ENCODE data around the gene LDB3. TPM values are rescaled to one million over a fixed set of nuclear protein-coding genes. Genes with fewer than 3 reads are reported as not detected.

The LDB3 gene
- total and polyA plus RNA-seq, 9 of the 15 experiments (the other 6 are each of a cell fraction or from before 2014, with no cell fraction given) = 0.03 TPM; not detected in 8

GRCh38 chr10:86710987-86711512 lies 42.7 kb downstream of the LDB3 start (continued):
- TF ChIP-seq ESRRA (IDR thresholded peaks at IDR 0.05; ENCODE audit: borderline replicate concordance, low read depth) (peak; percentile 23; the same call in 1 of the 2 replicates), STAT5B (CRISPR knock-in tag; IDR thresholded peaks at IDR 0.05) (no peak), SNIP1 (IDR thresholded peaks at IDR 0.05; ENCODE audit: low read depth) (no peak), MCM7 (IDR thresholded peaks at IDR 0.05) (no peak), MXD1 (CRISPR knock-in tag; IDR thresholded peaks at IDR 0.05; ENCODE audit: borderline replicate concordance, poor library complexity, severe bottlenecking) (no peak), DDX20 (tag; IDR thresholded peaks at IDR 0.05; ENCODE audit: low read depth) (no peak), ZNF311 (CRISPR knock-in tag; IDR thresholded peaks at IDR 0.05) (no peak), TSC22D4 (tag; IDR thresholded peaks at IDR 0.05) (no peak), RBM14 (IDR thresholded peaks at IDR 0.05; ENCODE audit: borderline replicate concordance, insufficient read depth, low read depth, low read length) (no peak), TBL1XR1 (IDR thresholded peaks at IDR 0.05; ENCODE audit: low read length in 2 of 2) (no peak), ZNF551 (CRISPR knock-in tag; IDR thresholded peaks at IDR 0.05) (no peak), MIER1 (IDR thresholded peaks at IDR 0.05; ENCODE audit: low read depth) (no peak), FOXP4 (CRISPR knock-in tag; IDR thresholded peaks at IDR 0.05; ENCODE audit: borderline replicate concordance) (no peak), ZFP36 (IDR thresholded peaks at IDR 0.05; ENCODE audit: low read depth, low read length, partially characterized antibody) (no peak), TAF15 (IDR thresholded peaks at IDR 0.05; ENCODE audit: low read depth, low read length) (no peak), KLF6 (CRISPR knock-in tag; IDR thresholded peaks at IDR 0.05; ENCODE audit: borderline replicate concordance) (no peak), HMG20B (CRISPR knock-in tag; IDR thresholded peaks at IDR 0.05) (no peak), HDAC8 (tag; IDR thresholded peaks at IDR 0.05) (no peak), TFE3 (CRISPR knock-in tag; IDR thresholded peaks at IDR 0.05) (no peak), ZNF780A (CRISPR knock-in tag; IDR thresholded peaks at IDR 0.05) (no peak), RUNX1 (IDR thresholded peaks at IDR 0.05; ENCODE audit: low read depth) (no peak), ELF2 (CRISPR knock-in tag; IDR thresholded peaks at IDR 0.05) (no peak), MECOM (CRISPR knock-in tag; IDR thresholded peaks at IDR 0.05) (no peak), FOXJ2 (tag; IDR thresholded peaks at IDR 0.05) (no peak), POLR3G (IDR thresholded peaks at IDR 0.05; ENCODE audit: extremely low read depth, insufficient read length, insufficient replicate concordance) (no peak), STAT5A (IDR thresholded peaks at IDR 0.05; ENCODE audit: borderline replicate concordance, low read length) (no peak), ZNF445 (CRISPR knock-in tag; IDR thresholded peaks at IDR 0.05; ENCODE audit: low read depth) (no peak), RBM22 (IDR thresholded peaks at IDR 0.05; ENCODE audit: low read depth, low read length, poor library complexity, severe bottlenecking) (no peak)
